C1 segment of cervical spinal cord (tissue), 14 donors: ENCODE results near the gene COP1.
A peak's percentile ranks its signal among the peaks of the same experiment; 100 is the strongest.
"Not testable (repeated sequence)": the region's sequence is repeated elsewhere in the genome, so short reads cannot be mapped to it uniquely, and the experiment has no call there.

Source experiments
- DNase-seq, 14 donors: peaks; one replicate each; lab custom pipeline; 2025; lab: John Stamatoyannopoulos, UW

COP1 gene

DNA sequence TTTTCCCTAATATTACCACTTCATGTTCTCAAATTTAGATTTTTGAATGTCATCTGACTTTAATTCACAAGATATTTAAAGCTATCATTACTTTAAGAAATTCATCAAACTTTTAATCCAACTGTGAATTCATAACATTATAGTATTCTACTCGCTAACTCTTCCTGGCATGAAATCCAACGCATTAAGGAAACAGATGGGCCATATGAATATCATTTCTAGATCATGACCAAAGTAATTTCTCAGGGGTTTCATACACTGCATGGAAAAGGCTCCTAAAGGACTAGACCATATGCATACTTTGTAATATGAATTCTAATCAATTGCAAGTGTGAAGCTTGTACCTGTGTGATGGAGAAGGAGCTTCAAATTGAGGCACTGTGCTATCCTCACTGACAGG is 72.4 kb downstream of the COP1 start:
- no peak for DNase-seq

- no peak for DNase-seq
Observed at GRCh38 chr1:176122282-176122681, 84.8 kb downstream of the COP1 start.

DNA sequence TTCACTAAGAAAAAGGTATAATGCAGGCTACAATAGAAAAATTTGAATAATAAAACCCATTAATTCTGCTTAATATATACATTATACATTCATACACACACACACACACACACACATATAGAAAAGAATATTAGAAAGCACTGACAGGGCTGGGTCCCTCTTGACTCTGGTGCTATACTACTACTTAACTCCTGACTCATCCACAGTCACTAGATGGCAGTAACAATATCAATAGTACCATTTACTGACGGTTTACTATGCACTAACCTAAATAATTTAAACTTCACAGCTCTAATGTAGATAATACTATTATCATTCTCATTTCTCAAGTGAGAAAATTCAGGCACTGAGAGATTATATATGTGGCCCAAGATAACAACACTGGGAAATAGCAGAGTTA is 87.5 kb downstream of the COP1 start:
- no peak for DNase-seq

GRCh38 chr1:176118985-176119384 is 88.1 kb downstream of the COP1 start:
- DNase-seq, result no peak

DNA sequence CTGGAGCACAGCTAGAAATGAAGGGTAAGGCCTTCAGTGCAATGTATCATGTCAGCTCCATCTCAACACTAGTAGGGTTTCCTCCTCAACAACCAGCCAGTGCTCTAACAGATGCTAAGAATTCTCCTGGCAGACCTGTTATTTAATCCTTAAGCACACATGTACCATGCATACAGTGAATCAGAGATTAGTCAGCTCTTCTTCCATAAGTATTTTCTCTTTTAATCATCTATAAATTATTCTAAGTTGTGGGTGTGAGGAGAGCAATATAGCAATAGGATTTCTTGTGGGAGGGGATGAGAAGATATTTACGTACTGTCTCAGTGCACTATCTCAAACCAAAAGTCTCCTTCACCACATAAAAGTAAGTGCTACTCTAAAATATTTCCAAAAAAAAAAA is 95.3 kb downstream of the COP1 start:
- no peak for DNase-seq

- no peak for DNase-seq
Observed at GRCh38 chr1:176110203-176110602, 96.9 kb downstream of the COP1 start.

GRCh38 chr1:176102768-176103350 is 104.2 kb downstream of the COP1 start:
- DNase-seq, result no peak

DNA sequence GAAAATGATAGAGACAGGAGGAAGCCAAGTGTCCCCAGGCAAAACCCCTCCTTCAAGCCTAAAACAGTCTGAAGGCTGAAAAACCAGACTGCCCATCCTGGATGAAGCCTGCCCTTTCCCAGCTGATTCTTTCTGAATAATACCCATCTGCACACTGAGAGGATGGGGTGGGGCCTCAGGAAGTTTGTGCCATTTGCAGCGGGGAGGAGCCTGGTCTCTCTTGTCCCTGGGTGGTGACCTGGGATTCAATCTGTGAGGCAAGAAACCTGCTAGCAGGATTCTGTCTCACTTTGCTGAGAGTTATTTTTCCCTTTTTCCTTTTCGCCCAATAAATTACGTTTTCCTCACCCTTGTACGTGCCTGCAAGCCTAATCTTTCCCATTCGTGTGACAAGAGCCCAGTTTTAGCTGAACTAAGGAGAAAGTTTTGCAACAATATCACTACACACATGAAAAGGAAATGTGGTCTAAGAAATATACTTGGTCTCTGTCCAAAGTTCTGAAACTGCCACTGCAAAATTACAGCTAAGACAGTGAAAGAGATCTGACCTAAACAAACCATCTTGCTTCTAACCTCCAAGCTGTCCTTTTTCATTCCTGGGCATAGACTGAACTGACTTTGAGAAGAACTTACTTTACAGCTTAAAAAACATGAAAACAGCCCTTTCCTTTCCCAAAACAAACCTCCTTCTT is 105.0 kb downstream of the COP1 start:
- DNase-seq, result no peak

GRCh38 chr1:176098560-176098959 is 108.5 kb downstream of the COP1 start:
- no peak for DNase-seq

DNA sequence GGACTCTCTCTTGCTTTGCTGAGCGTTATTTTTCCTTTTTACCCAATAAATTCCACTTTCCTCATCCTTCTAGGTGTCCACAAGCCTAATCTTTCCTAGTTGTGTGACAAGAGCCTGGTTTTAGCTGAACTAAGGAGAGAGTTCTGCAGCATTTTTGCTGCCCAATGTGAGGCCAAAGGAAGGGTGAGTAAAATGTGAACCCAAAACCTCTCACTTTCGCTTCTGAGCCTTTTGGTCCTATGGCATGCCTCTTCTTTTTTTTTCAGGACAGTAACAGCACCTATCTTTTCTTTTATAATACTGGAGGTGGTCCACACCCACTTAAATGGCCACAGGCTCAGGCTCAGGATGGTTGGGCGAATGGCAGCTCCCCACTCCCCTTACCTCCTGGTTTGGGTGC is 111.1 kb downstream of the COP1 start:
- no peak for DNase-seq

DNA sequence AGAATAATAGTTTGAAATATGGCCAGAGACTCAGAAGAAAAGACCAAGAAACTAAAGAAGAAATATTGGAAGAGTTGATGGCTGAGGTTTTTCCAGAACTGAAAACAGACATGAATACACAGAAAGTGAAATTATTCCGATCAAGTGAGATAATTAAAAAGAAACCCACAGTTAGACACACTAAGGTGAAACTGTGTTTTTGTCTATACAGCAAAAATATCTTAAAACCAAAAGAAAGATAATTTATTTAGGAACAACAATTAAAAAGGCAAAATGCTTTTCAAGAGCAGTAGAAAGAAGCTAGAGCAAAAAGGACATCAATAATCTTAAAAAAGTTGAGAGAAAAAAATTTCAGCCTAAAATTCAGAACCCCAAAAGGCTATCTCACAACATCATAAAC is 116.3 kb downstream of the COP1 start:
- no peak for DNase-seq

- DNase-seq, result not testable (repeated sequence)
Observed at GRCh38 chr1:176087746-176088145, 119.3 kb downstream of the COP1 start.

GRCh38 chr1:176073524-176074157 is 133.4 kb downstream of the COP1 start:
- DNase-seq, result peak in 3 of 14 donors; percentile 6 to 37 (median 27)

DNA sequence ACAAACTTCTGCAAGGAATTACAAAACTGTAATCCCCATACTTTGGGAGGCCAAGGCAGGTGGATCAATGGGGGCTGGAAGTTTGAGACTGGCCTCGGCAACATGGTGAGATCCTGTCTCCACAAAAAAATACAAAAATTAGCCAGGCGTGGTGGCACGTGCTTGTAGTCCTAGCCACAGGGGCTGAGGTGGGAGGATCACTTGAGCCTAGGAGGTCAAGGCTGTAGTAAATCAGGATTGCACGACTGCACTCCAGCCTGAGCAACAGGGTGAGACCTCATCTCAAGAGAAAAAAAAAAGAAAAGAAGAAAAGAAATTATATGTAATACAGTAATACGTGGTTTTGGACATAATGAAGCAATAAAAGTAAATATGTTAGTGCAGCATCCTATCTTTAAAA is 138.2 kb downstream of the COP1 start:
- no peak for DNase-seq

DNA sequence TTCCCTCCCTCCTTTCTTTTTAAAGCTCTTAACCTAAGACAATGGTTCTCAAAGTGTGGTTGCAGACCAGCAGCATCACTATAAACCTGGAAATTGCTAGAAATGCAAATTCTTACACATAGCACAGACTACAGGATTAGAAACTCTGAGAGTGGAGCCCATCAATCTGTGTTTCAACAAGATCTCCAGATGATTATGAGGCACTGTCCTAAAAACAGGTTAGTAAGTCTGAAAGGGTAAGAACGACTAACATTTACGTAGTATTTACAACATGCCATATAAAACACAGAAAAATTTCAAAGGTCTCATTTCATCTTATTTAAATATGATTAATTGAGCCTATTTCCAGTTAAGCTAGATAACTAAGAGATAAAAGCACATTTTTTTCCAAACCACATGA is 138.8 kb downstream of the COP1 start:
- no peak for DNase-seq

- DNase-seq, result no peak
Observed at GRCh38 chr1:176066709-176067108, 140.4 kb downstream of the COP1 start.

DNA sequence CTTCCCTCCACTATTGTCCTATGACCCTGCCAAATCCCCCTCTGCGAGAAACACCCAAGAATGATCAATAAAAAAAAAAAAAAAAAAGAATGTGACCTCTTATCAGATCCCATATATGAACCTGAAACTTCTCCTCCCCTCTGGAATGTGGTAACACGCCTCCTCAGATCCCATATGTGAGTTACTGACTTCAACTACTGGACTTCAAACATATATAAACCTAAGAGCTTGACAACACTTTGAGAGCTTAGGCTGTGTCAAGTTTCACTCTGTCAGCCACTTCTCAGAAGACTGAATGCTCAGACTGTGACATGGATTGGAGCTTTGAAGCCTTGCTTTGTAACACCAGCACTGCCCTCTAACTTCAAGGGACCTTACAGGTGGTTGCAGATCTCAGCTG is 148.4 kb downstream of the COP1 start:
- DNase-seq, result no peak

DNA sequence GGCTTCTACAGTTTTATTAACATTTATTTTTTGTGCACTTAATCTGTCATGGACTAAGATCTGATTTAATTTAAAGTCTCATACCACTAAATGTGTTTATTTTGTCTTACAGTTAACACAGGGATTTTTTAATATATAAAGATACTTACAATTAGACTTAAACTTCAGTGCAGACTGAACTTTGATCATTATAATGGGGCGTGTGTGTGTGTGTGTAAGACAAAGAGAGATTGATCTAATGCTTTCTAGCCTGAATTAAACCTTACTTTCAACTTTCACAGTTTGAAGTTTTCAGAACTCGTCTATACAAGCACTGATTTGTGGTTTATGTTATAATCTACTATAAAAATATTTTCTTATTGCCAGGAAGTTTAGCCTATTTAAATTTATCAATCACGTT is 150.8 kb downstream of the COP1 start:
- no peak for DNase-seq

- no peak for DNase-seq
Observed at GRCh38 chr1:176055398-176055797, 151.7 kb downstream of the COP1 start.

DNA sequence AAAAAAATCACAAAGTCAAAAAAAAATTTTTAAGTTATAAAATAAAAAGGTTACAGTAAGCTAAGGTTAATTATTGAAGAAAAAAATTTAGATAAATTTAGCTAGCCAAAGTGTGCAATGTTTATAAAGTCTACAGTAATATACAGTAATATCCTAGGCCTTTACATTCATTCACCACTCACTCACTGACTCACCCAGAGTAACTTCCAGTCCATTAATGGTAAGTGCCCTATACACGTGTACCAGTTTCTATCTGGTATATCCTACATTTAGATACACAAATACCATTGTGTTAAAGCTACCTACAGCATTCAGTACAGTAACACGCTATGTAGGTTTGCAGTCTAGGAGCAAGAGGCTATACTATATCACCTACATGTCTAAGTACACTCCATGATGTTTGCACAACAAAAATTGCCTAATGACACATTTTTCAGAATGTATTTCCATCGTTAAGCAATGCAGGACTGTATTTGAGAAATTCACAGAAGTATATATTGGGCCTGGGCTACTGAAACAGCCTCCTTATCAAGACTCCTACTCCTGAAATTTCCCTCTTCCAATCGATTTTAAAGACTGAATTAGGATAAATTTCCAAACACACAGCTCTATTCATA is 155.1 kb downstream of the COP1 start:
- no peak for DNase-seq

DNA sequence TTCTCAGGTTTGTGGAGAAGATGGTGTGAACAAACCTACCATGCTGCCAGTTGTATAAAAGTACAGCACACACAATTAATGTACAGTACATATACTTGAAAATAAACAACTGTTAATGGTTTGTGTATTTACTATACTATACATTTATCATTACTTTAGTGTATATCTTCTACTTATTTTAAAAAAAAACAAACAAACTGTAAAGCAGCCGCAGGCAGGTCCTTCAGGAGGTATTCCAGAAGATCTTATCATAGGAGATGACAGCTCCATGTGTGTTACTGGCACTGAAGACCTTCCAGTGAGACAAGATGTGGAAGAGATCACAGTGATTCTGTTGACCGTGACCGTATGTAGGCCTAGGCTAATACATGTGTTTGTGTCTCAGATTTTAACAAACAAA is 155.7 kb downstream of the COP1 start:
- DNase-seq, result no peak

- no peak for DNase-seq
Observed at GRCh38 chr1:176049582-176049981, 157.5 kb downstream of the COP1 start.

GRCh38 chr1:176046926-176047325 is 160.2 kb downstream of the COP1 start:
- no peak for DNase-seq
